Body of pancreas (tissue), 4 donors: ENCODE measurements around the gene ABHD16B. TPM values are rescaled to one million over a fixed set of nuclear protein-coding genes. Genes with fewer than 3 reads are reported as not detected.

Source experiments
- ATAC-seq: fragments of 150-250 bp; one replicate; pipeline ENCODE4 v1.9.1; 2016
- DNase-seq, 4 donors: peaks; one replicate each; pipeline ENCODE4 v3.0.0-alpha.2; 2019
- H3K27ac ChIP-seq, 4 donors: fragments of 200-600 bp; sonication (generic); 1 replicate in 3 of 4; 2 replicates in 1 of 4; pipeline versions ENCODE4 v1.5.1 to v1.6.1; 2016 to 2019; ENCODE audit warnings: mild to moderate bottlenecking in 1 of 4, mixed read lengths in 1 of 4, moderate library complexity in 1 of 4
- H3K27me3 ChIP-seq, 2 donors: fragments of 200-600 bp; sonication (generic); one replicate each; pipeline ENCODE4 v1.6.0; 2016; ENCODE audit warnings: mild to moderate bottlenecking in 1 of 2
- H3K36me3 ChIP-seq, 2 donors: fragments of 200-600 bp; sonication (generic); replicated peaks in 1 of 2; 2 replicates each; pipeline ENCODE4 v1.5.1; 2016; ENCODE audit warnings: low read depth in 2 of 2; ENCODE audit not compliant: insufficient read depth in 1 of 2
- H3K4me1 ChIP-seq: fragments of 200-600 bp; sonication (generic); one replicate; pipeline ENCODE4 v1.6.0; 2016
- H3K4me3 ChIP-seq, 2 donors: fragments of 200-600 bp; sonication (generic); 1 replicate in 1 of 2; 2 replicates in 1 of 2; pipeline ENCODE4 v1.5.1; 2016 to 2019
- H3K9me3 ChIP-seq, 3 donors: fragments of 200-600 bp; sonication (generic); 1 replicate in 2 of 3; 2 replicates in 1 of 3; pipeline ENCODE4 v1.5.1; 2016
- CTCF ChIP-seq, 7 experiments: fragments of 450-650 bp in 4 of 7; fragments of 200-600 bp in 3 of 7; sonication (generic) in 3 of 7; IDR thresholded peaks; one replicate each; pipeline ENCODE4 v1.5.1; 2016 to 2019; ENCODE audit warnings: antibody characterized with exemption in 7 of 7
- POLR2A ChIP-seq, 3 donors: fragments of 450-650 bp; IDR thresholded peaks; one replicate each; pipeline ENCODE4 v1.6.1; 2016; ENCODE audit warnings: antibody characterized with exemption in 3 of 3, mild to moderate bottlenecking in 2 of 3
- WGBS, 2 donors: methylation state at CpG; one replicate each; pipeline ENCODE4 v1.1.5; 2017; 5-methylcytosine and 5-hydroxymethylcytosine counted together
- intact Hi-C: fragments of 100-400 bp; cut with DNase I; formaldehyde crosslinking; loops from one replicate; pipeline ENCODE4 v1.15.1; 2023
- total RNA-seq, 2 donors: library from RNA; depleted of rRNA; stranded (reverse); fragments of >200 nt; gene quantifications; one replicate each; pipeline ENCODE4 v1.1.0, GENCODE V29; 2016

The ABHD16B gene
- total RNA-seq, 2 donors from 2014 or later = not detected

GRCh38 chr20:63886054-63886419 is 24.7 kb downstream of the ABHD16B start:
- Histone ChIP-seq H3K4me3 (no peak overlapping the region), H3K27ac (no peak overlapping the region), H3K36me3 (peaks cover 6 to 22% of the 10 kb centered on the region in 2 donors), H3K27me3 (no peaks in the 10 kb centered on the region), H3K9me3 (no peaks in the 10 kb centered on the region), H3K4me1 (no peaks in the 10 kb centered on the region)
- no peak for DNase-seq
- no peak for ATAC-seq
- no peak for TF ChIP-seq POLR2A (IDR thresholded peaks at IDR 0.05)
- no peak for TF ChIP-seq CTCF (IDR thresholded peaks at IDR 0.05)
- 98 to 99% methylated on average over 14 of the region's 14 CpGs for WGBS, 2 donors
- intact Hi-C loops = no loop called here

GRCh38 chr20:63886921-63887320 is 25.6 kb downstream of the ABHD16B start:
- Histone ChIP-seq H3K27me3 (no peaks in the 10 kb centered on the region), H3K36me3 (peaks cover 6 to 22% of the 10 kb centered on the region in 2 donors), H3K9me3 (no peaks in the 10 kb centered on the region), H3K4me1 (no peaks in the 10 kb centered on the region), H3K4me3 (no peak overlapping the region), H3K27ac (no peak overlapping the region)
- 87 to 94% methylated on average over 11 of the region's 11 CpGs for WGBS, 2 donors
- ATAC-seq = no peak
- no peak for DNase-seq
- TF ChIP-seq POLR2A (IDR thresholded peaks at IDR 0.05) (no peak), CTCF (IDR thresholded peaks at IDR 0.05) (no peak)
- intact Hi-C loops = no loop called here

- ATAC-seq = no peak
These were observed 28.2 kb downstream of the ABHD16B start for GRCh38 chr20:63889241-63890200.

GRCh38 chr20:63890201-63890576 is 28.9 kb downstream of the ABHD16B start:
- no peak for DNase-seq
- no peak for ATAC-seq
- Histone ChIP-seq H3K4me1 (peaks cover 8% of the 10 kb centered on the region), H3K27ac (no peak overlapping the region), H3K36me3 (peaks cover 6% of the 10 kb centered on the region in 2 donors), H3K27me3 (no peaks in the 10 kb centered on the region), H3K4me3 (no peak overlapping the region), H3K9me3 (no peaks in the 10 kb centered on the region)
- WGBS, 2 donors = 75 to 86% methylated on average over 7 of the region's 7 CpGs
- no peak for TF ChIP-seq POLR2A (IDR thresholded peaks at IDR 0.05)
- no peak for TF ChIP-seq CTCF (IDR thresholded peaks at IDR 0.05)
- intact Hi-C loops = no loop called here

More at GRCh38 chr20:63889241-63890200, 28.2 kb downstream of the ABHD16B start:
- no peak overlapping the region for H3K27ac ChIP-seq
- no peaks in the 10 kb centered on the region for H3K27me3 ChIP-seq
- H3K4me1 ChIP-seq = peaks cover 8% of the 10 kb centered on the region
- peaks cover 6% of the 10 kb centered on the region in 2 donors for H3K36me3 ChIP-seq
- H3K4me3 ChIP-seq = no peak overlapping the region
- intact Hi-C loops = no loop called here
- TF ChIP-seq POLR2A (IDR thresholded peaks at IDR 0.05) = no peak
- TF ChIP-seq CTCF (IDR thresholded peaks at IDR 0.05) = no peak
- DNase-seq = no peak
- WGBS, 2 donors = 87 to 89% methylated on average over 22 to 25 of the region's 25 CpGs
- H3K9me3 ChIP-seq = no peaks in the 10 kb centered on the region
